OCI-LY7 (cell line): ENCODE measurements around the gene YARS2. TPM values are rescaled to one million over a fixed set of nuclear protein-coding genes. Genes with fewer than 3 reads are reported as not detected.

Experiments used
- BruUV-seq: library from RNA; stranded (reverse); fragments of 400-500 nt; replicated peaks from 2 replicates; lab custom pipeline; 2021; lab: Mats Ljungman, UMichigan
- CTCF ChIA-PET: fragments of 300-600 bp; sonication (Branson Sonifier 250); formaldehyde crosslinking; loops from one replicate; lab custom pipeline; 2022; ENCODE audit warnings: antibody characterized with exemption; ENCODE audit not compliant: unreplicated experiment; lab: Charles Lee
- POLR2A ChIA-PET: fragments of 300-600 bp; sonication (Branson Sonifier 250); formaldehyde crosslinking; loops from one replicate; lab custom pipeline; 2022; ENCODE audit warnings: antibody characterized with exemption; lab: Charles Lee
- DNase-seq: peaks from one replicate; pipeline ENCODE4 v3.0.0-alpha.2; 2015; ENCODE audit warnings: low spot score
- H2AFZ ChIP-seq: fragments of 200-600 bp; sonication (generic), shearing (Covaris generic); 2 replicates; pipeline ENCODE4 v1.6.1; 2014; ENCODE audit warnings: mild to moderate bottlenecking, antibody characterized with exemption, low read length, moderate library complexity
- H3K27ac ChIP-seq: fragments of 200-600 bp; sonication (generic); 2 replicates; pipeline ENCODE4 v1.5.1; 2014; ENCODE audit warnings: mixed run types, low read depth, mild to moderate bottlenecking, moderate library complexity, low read length, inconsistent platforms; ENCODE audit not compliant: poor library complexity, severe bottlenecking
- H3K36me3 ChIP-seq: fragments of 200-600 bp; sonication (generic); 2 replicates; pipeline ENCODE4 v1.6.1; 2014; ENCODE audit warnings: mild to moderate bottlenecking, antibody characterized with exemption, low read length, moderate library complexity, mixed read lengths; ENCODE audit not compliant: insufficient read depth
- H3K4me1 ChIP-seq: fragments of 200-600 bp; sonication (generic); 2 replicates; pipeline ENCODE4 v1.5.1; 2014; ENCODE audit warnings: mild to moderate bottlenecking, low read length; ENCODE audit not compliant: insufficient read depth, poor library complexity, severe bottlenecking
- H3K4me2 ChIP-seq: fragments of 200-600 bp; sonication (generic); 2 replicates; pipeline ENCODE4 v1.6.1; 2014; ENCODE audit warnings: mild to moderate bottlenecking, low read length
- H3K4me3 ChIP-seq: fragments of 200-600 bp; sonication (generic); 2 replicates; pipeline ENCODE4 v1.5.1; 2014; ENCODE audit warnings: mild to moderate bottlenecking, low read depth, low read length; ENCODE audit not compliant: poor library complexity, severe bottlenecking
- H3K79me2 ChIP-seq: fragments of 200-600 bp; sonication (generic); 2 replicates; pipeline ENCODE4 v1.6.1; 2016; ENCODE audit warnings: low read depth, mild to moderate bottlenecking, low read length, moderate library complexity, mixed read lengths; ENCODE audit not compliant: insufficient read depth
- H3K9me2 ChIP-seq: fragments of 200-600 bp; sonication (generic); 2 replicates; pipeline ENCODE4 v1.6.1; 2016; ENCODE audit warnings: mild to moderate bottlenecking, low read length, mixed read lengths; ENCODE audit not compliant: insufficient read depth
- H3K9me3 ChIP-seq: fragments of 200-600 bp; sonication (generic); 2 replicates; pipeline ENCODE4 v1.6.1; 2014; ENCODE audit warnings: mild to moderate bottlenecking, mixed run types, low read length, mixed read lengths
- H4K20me1 ChIP-seq: fragments of 200-600 bp; sonication (generic); 2 replicates; pipeline ENCODE4 v1.6.1; 2014; ENCODE audit warnings: mild to moderate bottlenecking, antibody characterized with exemption, low read length, moderate library complexity, mixed read lengths; ENCODE audit not compliant: insufficient read depth
- CTCF ChIP-seq: fragments of 200-600 bp; sonication (generic); conservative IDR thresholded peaks from 2 replicates; pipeline ENCODE4 v1.5.1; 2014; ENCODE audit warnings: mild to moderate bottlenecking, antibody characterized with exemption, low read length, moderate library complexity, mixed read lengths
- EZH2phosphoT487 ChIP-seq: fragments of 200-600 bp; sonication (generic); IDR thresholded peaks from 2 replicates; pipeline ENCODE4 v1.6.1; 2018; ENCODE audit warnings: low read depth, borderline replicate concordance, mild to moderate bottlenecking, mixed run types, antibody characterized with exemption, low read length, moderate library complexity, mixed read lengths
- intact Hi-C: fragments of 100-400 bp; cut with micrococcal nuclease; formaldehyde crosslinking; loops from one replicate; pipeline ENCODE4 v1.10.0; 2022; ENCODE audit not compliant: unreplicated experiment
- total RNA-seq, 2 experiments: library from RNA; depleted of rRNA in 1 of 2; stranded (reverse); fragments of >200 nt in 1 of 2; shearing (Covaris generic) in 1 of 2; gene quantifications; 2 replicates each; pipeline ENCODE4 v1.2.3, GENCODE V29; 2014 to 2022

YARS2 gene
- total RNA-seq, 2 experiments from 2014 or later, result 31.5 to 42.8 TPM

GRCh38 chr12:32770141-32770540, 14.4 kb upstream of the YARS2 start:
- Histone ChIP-seq H3K4me2 (no peak overlapping the region), H3K4me3 (no peak overlapping the region), H3K4me1 (no peaks in the 10 kb centered on the region), H3K9me3 (no peaks in the 10 kb centered on the region), H4K20me1 (no peaks in the 10 kb centered on the region), H3K9me2 (no peaks in the 10 kb centered on the region), H2AFZ (no peak overlapping the region), H3K27ac (no peak overlapping the region), H3K79me2 (no peaks in the 10 kb centered on the region), H3K36me3 (no peaks in the 10 kb centered on the region)
- intact Hi-C loops, result no loop called here
- ChIA-PET CTCF (no interaction called here), POLR2A (interaction anchor here (0.6 kb wide), 1 partner anchor 1239 kb away, joined by 5 read pairs; no protein-coding TSS in a partner anchor)
- no TSS peak for BruUV-seq
- DNase-seq, result no peak
- TF ChIP-seq EZH2phosphoT487 (no peak), CTCF (no peak)

GRCh38 chr12:32768518-32768917, 12.8 kb upstream of the YARS2 start:
- no peaks in the 10 kb centered on the region for H3K9me2 ChIP-seq
- no peaks in the 10 kb centered on the region for H4K20me1 ChIP-seq
- H3K4me2 ChIP-seq, result no peak overlapping the region
- H3K4me1 ChIP-seq, result no peaks in the 10 kb centered on the region
- no peak overlapping the region for H3K27ac ChIP-seq
- intact Hi-C loops, result no loop called here
- TF ChIP-seq EZH2phosphoT487 (no peak), CTCF (no peak)
- H3K36me3 ChIP-seq, result no peaks in the 10 kb centered on the region
- no peak overlapping the region for H2AFZ ChIP-seq
- no peak overlapping the region for H3K4me3 ChIP-seq
- ChIA-PET POLR2A (no interaction called here), CTCF (no interaction called here)
- BruUV-seq, result no TSS peak
- no peak for DNase-seq
- no peaks in the 10 kb centered on the region for H3K79me2 ChIP-seq
- H3K9me3 ChIP-seq, result no peaks in the 10 kb centered on the region

GRCh38 chr12:32765906-32766305, 10.2 kb upstream of the YARS2 start:
- ChIA-PET CTCF (no interaction called here), POLR2A (no interaction called here)
- Histone ChIP-seq H3K4me3 (no peak overlapping the region), H3K79me2 (no peaks in the 10 kb centered on the region), H3K9me3 (no peaks in the 10 kb centered on the region), H3K36me3 (no peaks in the 10 kb centered on the region), H2AFZ (no peak overlapping the region), H4K20me1 (no peaks in the 10 kb centered on the region), H3K4me1 (peaks cover 12% of the 10 kb centered on the region), H3K4me2 (no peak overlapping the region), H3K9me2 (no peaks in the 10 kb centered on the region), H3K27ac (no peak overlapping the region)
- no TSS peak for BruUV-seq
- no peak for DNase-seq
- intact Hi-C loops, result no loop called here
- TF ChIP-seq CTCF (no peak), EZH2phosphoT487 (no peak)
